ENCODE results near the gene OTOP2. TPM values are rescaled to one million over a fixed set of nuclear protein-coding genes. Genes with fewer than 3 reads are reported as not detected.
"Not testable (repeated sequence)": the region's sequence is repeated elsewhere in the genome, so short reads cannot be mapped to it uniquely, and the experiment has no call there.

Gene OTOP2
- polyA plus RNA-seq, 1 experiment: not detected

DNA sequence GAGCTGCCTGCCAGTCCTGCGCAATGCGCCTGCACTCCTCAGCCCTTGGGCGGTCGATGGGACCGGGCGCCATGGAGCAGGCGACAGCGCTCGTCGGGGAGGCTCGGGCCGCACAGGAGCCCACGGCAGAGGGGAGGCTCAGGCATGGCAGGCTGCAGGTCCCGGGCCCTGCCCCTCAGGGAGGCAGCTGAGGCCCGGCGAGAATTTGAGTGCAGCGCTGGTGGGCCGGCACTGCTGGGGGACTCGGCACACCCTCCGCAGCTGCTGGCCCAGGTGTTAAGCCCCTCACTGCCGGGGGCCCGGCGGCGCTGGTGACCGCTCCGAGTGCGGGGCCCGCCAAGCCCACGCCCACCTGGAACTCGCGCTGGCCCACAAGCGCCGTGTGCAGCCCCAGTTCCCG, 17.1 kb upstream of the OTOP2 start:
- no peak for DNase-seq (ENCODE audit: low read depth, low spot score)
- POLR2A ChIA-PET: no interaction called here
- Histone ChIP-seq H3K9me3 (ENCODE audit: control insufficient read depth, insufficient read depth, low read length) (no peaks in the 10 kb centered on the region), H3K27me3 (ENCODE audit: control insufficient read depth, insufficient read depth, low read length) (peaks cover 16% of the 10 kb centered on the region), H3K4me3 (ENCODE audit: low read depth, low read length) (no peak overlapping the region), H3K27ac (ENCODE audit: low read depth, low read length) (no peak overlapping the region)
- TF ChIP-seq, protein P1, sequence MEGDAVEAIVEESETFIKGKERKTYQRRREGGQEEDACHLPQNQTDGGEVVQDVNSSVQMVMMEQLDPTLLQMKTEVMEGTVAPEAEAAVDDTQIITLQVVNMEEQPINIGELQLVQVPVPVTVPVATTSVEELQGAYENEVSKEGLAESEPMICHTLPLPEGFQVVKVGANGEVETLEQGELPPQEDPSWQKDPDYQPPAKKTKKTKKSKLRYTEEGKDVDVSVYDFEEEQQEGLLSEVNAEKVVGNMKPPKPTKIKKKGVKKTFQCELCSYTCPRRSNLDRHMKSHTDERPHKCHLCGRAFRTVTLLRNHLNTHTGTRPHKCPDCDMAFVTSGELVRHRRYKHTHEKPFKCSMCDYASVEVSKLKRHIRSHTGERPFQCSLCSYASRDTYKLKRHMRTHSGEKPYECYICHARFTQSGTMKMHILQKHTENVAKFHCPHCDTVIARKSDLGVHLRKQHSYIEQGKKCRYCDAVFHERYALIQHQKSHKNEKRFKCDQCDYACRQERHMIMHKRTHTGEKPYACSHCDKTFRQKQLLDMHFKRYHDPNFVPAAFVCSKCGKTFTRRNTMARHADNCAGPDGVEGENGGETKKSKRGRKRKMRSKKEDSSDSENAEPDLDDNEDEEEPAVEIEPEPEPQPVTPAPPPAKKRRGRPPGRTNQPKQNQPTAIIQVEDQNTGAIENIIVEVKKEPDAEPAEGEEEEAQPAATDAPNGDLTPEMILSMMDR (IDR thresholded peaks at IDR 0.05; ENCODE audit: low read depth, low read length): no peak
- CTCF ChIA-PET: no interaction called here

DNA sequence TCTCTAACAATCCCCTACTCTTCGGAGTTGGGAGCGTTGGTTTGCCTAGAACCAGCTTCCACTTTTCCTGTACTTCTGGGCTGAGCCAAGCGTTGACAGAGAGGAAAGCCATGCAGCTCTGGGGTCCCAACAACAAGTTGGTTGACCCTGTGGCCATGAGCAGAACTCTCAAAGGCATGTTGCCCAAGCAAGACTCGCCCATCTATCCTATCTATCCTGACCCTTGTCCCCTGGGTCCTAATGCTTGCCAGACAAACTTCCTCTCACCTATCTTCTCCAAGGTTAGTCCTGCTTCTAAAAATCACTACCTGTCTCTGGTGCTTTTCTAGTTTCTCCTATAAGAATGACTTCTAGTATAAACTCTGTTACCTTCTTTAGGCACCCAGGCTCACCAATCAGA, 15.0 kb upstream of the OTOP2 start:
- POLR2A ChIA-PET; DNase-seq (ENCODE audit: low read depth, low spot score); CTCF ChIA-PET: not testable (repeated sequence)

DNA sequence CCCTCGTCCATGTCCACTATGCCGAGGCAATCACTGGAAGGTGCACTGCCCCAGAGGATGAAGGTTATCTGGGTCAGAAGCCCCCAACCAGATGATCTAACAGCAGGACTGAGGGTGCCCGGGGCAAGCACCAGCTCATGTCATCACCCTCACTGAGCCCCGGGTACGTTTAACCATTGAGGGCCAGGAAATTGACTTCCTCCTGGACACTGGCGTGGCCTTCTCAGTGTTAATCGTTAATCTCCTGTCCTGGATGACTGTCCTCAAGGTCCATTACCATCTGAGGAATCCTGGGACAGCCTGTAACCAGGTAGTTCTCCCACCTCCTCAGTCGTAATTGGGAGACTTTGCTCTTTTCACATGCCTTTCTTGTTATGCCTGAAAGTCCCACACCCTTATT, 12.7 kb upstream of the OTOP2 start:
- POLR2A ChIA-PET; H3K9me3 ChIP-seq (ENCODE audit: control insufficient read depth, insufficient read depth, low read length); H3K27ac ChIP-seq (ENCODE audit: low read depth, low read length); H3K4me3 ChIP-seq (ENCODE audit: low read depth, low read length); CTCF ChIA-PET; H3K27me3 ChIP-seq (ENCODE audit: control insufficient read depth, insufficient read depth, low read length); DNase-seq (ENCODE audit: low read depth, low spot score): not testable (repeated sequence)

More for the DNA sequence above, 15.0 kb upstream of the OTOP2 start:
- H3K27me3 ChIP-seq (ENCODE audit: control insufficient read depth, insufficient read depth, low read length); H3K27ac ChIP-seq (ENCODE audit: low read depth, low read length); H3K9me3 ChIP-seq (ENCODE audit: control insufficient read depth, insufficient read depth, low read length); H3K4me3 ChIP-seq (ENCODE audit: low read depth, low read length): not testable (repeated sequence)

DNA sequence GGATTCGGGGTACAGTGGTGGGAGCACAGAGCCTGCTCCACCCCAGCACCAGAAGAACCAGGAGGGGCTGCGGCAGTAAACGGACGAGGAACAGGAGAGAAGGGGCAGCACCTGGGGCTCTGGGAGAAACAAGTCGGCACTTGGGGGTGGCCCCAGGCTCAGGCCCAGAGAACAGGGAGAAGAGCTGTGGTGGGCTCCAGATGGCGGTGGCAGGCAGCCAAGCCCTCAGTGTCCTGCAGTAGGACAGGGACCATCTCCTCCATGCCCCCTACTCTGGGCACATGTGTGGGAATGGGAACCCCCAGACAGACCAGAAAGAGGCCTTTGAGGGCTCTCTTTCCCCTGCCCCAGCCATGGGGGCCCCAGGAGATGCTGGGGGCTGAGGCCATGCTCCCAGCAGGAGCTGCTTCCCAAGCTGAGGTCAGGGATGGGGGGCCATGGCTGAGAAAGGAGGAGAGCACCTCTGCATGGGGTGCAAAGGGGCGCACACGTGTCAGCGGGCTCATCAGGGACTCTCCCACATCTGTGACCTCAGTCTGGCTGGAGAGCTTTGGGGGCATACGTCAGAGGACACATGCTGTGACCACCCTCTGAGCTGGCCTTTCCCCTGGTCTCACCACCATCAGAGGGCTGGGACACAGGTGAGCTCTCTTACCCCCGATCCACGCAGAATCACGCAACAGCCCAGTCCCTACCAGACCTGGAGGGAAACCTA, 7.8 kb upstream of the OTOP2 start:
- Histone ChIP-seq H3K9me3 (ENCODE audit: control insufficient read depth, insufficient read depth, low read length) (no peaks in the 10 kb centered on the region; the same call in 1 of the 2 replicates), H3K27me3 (ENCODE audit: control insufficient read depth, insufficient read depth, low read length) (peaks cover 33% of the 10 kb centered on the region), H3K27ac (ENCODE audit: low read depth, low read length) (no peak overlapping the region), H3K4me3 (ENCODE audit: low read depth, low read length) (no peak overlapping the region)
- ChIA-PET POLR2A (no interaction called here), CTCF (interaction anchor here (2.4 kb wide), 1 partner anchor 45 kb away, joined by 6 read pairs; no protein-coding TSS in a partner anchor)
- DNase-seq (ENCODE audit: low read depth, low spot score): no peak
- TF ChIP-seq, protein P1 (IDR thresholded peaks at IDR 0.05; ENCODE audit: low read depth, low read length): no peak

DNA sequence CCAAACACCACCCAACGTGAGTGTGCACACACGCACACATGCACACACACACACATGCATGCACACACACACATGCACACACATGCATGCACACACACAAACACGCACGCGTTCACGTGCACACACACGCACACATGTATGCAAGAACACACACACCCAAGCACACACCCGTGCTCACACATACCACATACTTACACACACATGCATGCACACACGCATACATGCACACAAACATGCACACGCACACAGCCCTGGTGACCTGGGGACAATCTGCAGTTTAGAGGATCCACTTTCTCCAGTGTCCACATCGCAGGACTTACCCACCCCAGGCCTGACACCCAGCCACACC, 7.2 kb upstream of the OTOP2 start:
- Histone ChIP-seq H3K27ac (ENCODE audit: low read depth, low read length) (no peak overlapping the region), H3K27me3 (ENCODE audit: control insufficient read depth, insufficient read depth, low read length) (peaks cover 38% of the 10 kb centered on the region), H3K9me3 (ENCODE audit: control insufficient read depth, insufficient read depth, low read length) (no peaks in the 10 kb centered on the region; the same call in 1 of the 2 replicates), H3K4me3 (ENCODE audit: low read depth, low read length) (no peak overlapping the region)
- no peak for DNase-seq (ENCODE audit: low read depth, low spot score)
- ChIA-PET POLR2A (no interaction called here), CTCF (interaction anchor here (2.4 kb wide), 1 partner anchor 45 kb away, joined by 6 read pairs; no protein-coding TSS in a partner anchor)
- TF ChIP-seq, protein P1 (IDR thresholded peaks at IDR 0.05; ENCODE audit: low read depth, low read length): no peak

DNA sequence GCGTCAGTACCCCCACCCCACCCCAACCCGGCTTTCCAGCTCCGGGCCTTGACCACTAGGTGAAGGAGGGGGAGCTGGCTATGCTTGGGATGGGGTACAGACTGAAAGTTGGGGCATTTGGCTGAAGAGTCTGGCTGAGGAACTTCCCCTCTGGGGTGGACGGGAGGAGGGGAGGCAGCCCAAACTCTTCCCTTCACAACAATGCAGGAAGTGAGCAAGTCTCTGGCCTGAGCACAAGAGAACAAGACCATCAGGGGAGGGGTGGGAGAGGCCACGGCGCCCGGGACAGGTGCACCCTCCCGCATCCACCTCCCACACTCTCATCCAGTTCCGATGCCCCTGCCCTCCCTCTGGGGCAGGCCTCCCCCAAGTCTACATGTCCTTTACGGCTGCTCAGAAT, 6.6 kb upstream of the OTOP2 start:
- Histone ChIP-seq H3K4me3 (ENCODE audit: low read depth, low read length) (no peak overlapping the region), H3K9me3 (ENCODE audit: control insufficient read depth, insufficient read depth, low read length) (no peaks in the 10 kb centered on the region; the same call in 1 of the 2 replicates), H3K27ac (ENCODE audit: low read depth, low read length) (no peak overlapping the region), H3K27me3 (ENCODE audit: control insufficient read depth, insufficient read depth, low read length) (peaks cover 44% of the 10 kb centered on the region)
- no peak for DNase-seq (ENCODE audit: low read depth, low spot score)
- TF ChIP-seq, protein P1 (IDR thresholded peaks at IDR 0.05; ENCODE audit: low read depth, low read length): no peak
- POLR2A ChIA-PET: no interaction called here
- CTCF ChIA-PET: no interaction called here
